Posterior cingulate gyrus (tissue), 11 donors: ENCODE data around the gene POLR1D.

ENCODE experiments used
- DNase-seq, 10 donors: peaks; one replicate each; pipeline versions ENCODE4 v3.0.0 to v3.0.0-alpha.2; 2020 to 2021; ENCODE audit warnings: mixed read lengths in 3 of 10
- intact Hi-C: fragments of 100-400 bp; cut with DNase I; formaldehyde crosslinking; loops from one replicate; pipeline ENCODE4 v1.15.1; 2023

The POLR1D gene

GRCh38 chr13:27665761-27666160, 44.1 kb downstream of the POLR1D start:
- DNase-seq: peak in 2 of 10 donors; percentile 67 to 78
- intact Hi-C loops: no loop called here

- DNase-seq: no peak
- intact Hi-C loops: no loop called here
Measured at GRCh38 chr13:27666951-27667350, 45.3 kb downstream of the POLR1D start.

- DNase-seq: no peak
- intact Hi-C loops: no loop called here
Measured at GRCh38 chr13:27667946-27668345, 46.3 kb downstream of the POLR1D start.

- intact Hi-C loops: no loop called here
- no peak for DNase-seq
Measured at GRCh38 chr13:27670861-27671260, 49.2 kb downstream of the POLR1D start.

- intact Hi-C loops: no loop called here
- no peak for DNase-seq
Measured at GRCh38 chr13:27672025-27672424, 50.3 kb downstream of the POLR1D start.
